Gastroesophageal sphincter (tissue), 3 donors: ENCODE results near the gene SUGCT.

Experiments
- POLR2A ChIP-seq, 2 donors: fragments of 450-650 bp; IDR thresholded peaks; one replicate each; pipeline ENCODE4 v1.6.1; 2017; ENCODE audit warnings: antibody characterized with exemption in 2 of 2, mild to moderate bottlenecking in 2 of 2, moderate library complexity in 1 of 2
- TF ChIP-seq, protein P1 (sequence below), 4 experiments: fragments of 200-600 bp in 2 of 4; fragments of 450-650 bp in 2 of 4; sonication (generic) in 1 of 4; IDR thresholded peaks; one replicate each; pipeline ENCODE4 v1.5.1; 2017 to 2019; ENCODE audit warnings: antibody characterized with exemption in 4 of 4, mild to moderate bottlenecking in 2 of 4, moderate library complexity in 2 of 4

DNA sequence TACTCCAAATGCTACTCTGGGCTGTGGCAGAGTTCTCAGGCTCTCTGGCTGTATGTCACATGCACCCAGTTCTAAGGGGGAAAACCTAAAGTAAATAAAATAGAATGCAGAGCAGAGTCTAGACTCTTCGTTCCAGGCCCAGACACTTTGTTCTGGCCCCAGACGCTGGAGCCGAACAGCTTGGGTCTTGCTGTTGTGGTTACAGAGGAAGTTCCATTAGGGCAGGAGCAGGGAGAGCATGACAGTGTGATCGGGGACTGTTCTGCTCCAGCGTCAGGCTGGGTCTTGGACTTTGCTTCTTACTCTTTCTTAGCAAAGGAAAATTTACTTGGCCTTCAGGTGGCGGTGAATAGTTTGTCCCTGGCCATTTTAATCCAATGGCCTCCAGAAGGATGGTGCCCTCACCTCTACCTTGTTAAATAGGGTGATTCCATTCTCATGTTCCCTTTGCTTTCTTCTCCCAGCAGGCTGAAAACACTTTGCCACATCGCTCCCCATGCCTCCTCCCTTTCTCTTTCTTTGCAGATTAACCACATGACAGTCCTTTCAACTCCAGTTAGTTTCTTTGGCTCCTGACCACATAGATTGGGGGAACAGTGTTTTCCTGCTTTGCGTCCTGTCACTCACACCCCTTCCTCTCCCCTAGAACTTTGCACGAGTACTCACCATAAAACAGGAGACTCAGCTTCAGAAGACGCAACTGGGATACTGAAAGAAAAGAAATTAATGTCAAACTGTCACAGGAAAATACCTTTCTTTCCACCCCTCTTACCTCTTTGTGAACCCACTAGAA, 730.8 kb downstream of the SUGCT start:
- TF ChIP-seq, protein P1, sequence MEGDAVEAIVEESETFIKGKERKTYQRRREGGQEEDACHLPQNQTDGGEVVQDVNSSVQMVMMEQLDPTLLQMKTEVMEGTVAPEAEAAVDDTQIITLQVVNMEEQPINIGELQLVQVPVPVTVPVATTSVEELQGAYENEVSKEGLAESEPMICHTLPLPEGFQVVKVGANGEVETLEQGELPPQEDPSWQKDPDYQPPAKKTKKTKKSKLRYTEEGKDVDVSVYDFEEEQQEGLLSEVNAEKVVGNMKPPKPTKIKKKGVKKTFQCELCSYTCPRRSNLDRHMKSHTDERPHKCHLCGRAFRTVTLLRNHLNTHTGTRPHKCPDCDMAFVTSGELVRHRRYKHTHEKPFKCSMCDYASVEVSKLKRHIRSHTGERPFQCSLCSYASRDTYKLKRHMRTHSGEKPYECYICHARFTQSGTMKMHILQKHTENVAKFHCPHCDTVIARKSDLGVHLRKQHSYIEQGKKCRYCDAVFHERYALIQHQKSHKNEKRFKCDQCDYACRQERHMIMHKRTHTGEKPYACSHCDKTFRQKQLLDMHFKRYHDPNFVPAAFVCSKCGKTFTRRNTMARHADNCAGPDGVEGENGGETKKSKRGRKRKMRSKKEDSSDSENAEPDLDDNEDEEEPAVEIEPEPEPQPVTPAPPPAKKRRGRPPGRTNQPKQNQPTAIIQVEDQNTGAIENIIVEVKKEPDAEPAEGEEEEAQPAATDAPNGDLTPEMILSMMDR (IDR thresholded peaks at IDR 0.05), result no peak
- no peak for TF ChIP-seq POLR2A (IDR thresholded peaks at IDR 0.05)
